Natural killer cell (primary cell): ENCODE measurements around the gene TBCEL. TPM values are rescaled to one million over a fixed set of nuclear protein-coding genes. Genes with fewer than 3 reads are reported as not detected.

Experiments used
- ATAC-seq, 3 donors: fragments of 150-1000 bp in 2 of 3; fragments of 200-7000 bp in 1 of 3; cut with Tn5 transposase; 1 replicate in 1 of 3; 2 replicates in 2 of 3; pipeline ENCODE4 v1.10.0; 2021; ENCODE audit warnings: mild to moderate bottlenecking in 2 of 3, moderate library complexity in 2 of 3
- DNase-seq, 2 donors: peaks; one replicate each; pipeline versions ENCODE4 v3.0.0 to v3.0.0-alpha.2; 2013 to 2021; ENCODE audit warnings: mixed read lengths in 1 of 2
- H3K27ac ChIP-seq: one replicate; pipeline ENCODE4 v1.5.1; 2013; ENCODE audit warnings: mild to moderate bottlenecking, low read length
- H3K27me3 ChIP-seq: one replicate; pipeline ENCODE4 v1.6.1; 2013; ENCODE audit warnings: low read length; ENCODE audit not compliant: control insufficient read depth, insufficient read depth
- H3K36me3 ChIP-seq: one replicate; pipeline ENCODE4 v1.6.1; 2013; ENCODE audit warnings: low read length; ENCODE audit not compliant: control insufficient read depth, insufficient read depth
- H3K4me1 ChIP-seq: one replicate; pipeline ENCODE4 v1.6.1; 2013; ENCODE audit warnings: low read length; ENCODE audit not compliant: control insufficient read depth, insufficient read depth
- H3K4me3 ChIP-seq: one replicate; pipeline ENCODE4 v1.5.1; 2013; ENCODE audit warnings: low read length
- H3K9me3 ChIP-seq: one replicate; pipeline ENCODE4 v1.6.1; 2013; ENCODE audit warnings: low read length; ENCODE audit not compliant: control insufficient read depth, insufficient read depth
- H3K27ac Mint-ChIP-seq, 2 donors: one replicate each; pipeline ENCODE4 v1.8.0; 2022; ENCODE audit warnings: mild to moderate bottlenecking in 2 of 2, mixed read lengths in 2 of 2, moderate library complexity in 1 of 2
- H3K27me3 Mint-ChIP-seq, 2 donors: one replicate each; pipeline ENCODE4 v1.8.0; 2022; ENCODE audit warnings: low read depth in 2 of 2, mixed read lengths in 2 of 2
- H3K36me3 Mint-ChIP-seq: one replicate; pipeline ENCODE4 v1.8.0; 2022; ENCODE audit warnings: mixed read lengths
- H3K4me1 Mint-ChIP-seq, 2 donors: one replicate each; pipeline ENCODE4 v1.8.0; 2022; ENCODE audit warnings: mixed read lengths in 2 of 2
- H3K4me3 Mint-ChIP-seq: one replicate; pipeline ENCODE4 v1.8.0; 2022; ENCODE audit warnings: mild to moderate bottlenecking, moderate library complexity, mixed read lengths
- H3K9me3 Mint-ChIP-seq, 2 donors: one replicate each; pipeline ENCODE4 v1.8.0; 2022; ENCODE audit warnings: mixed read lengths in 2 of 2
- WGBS: methylation state at CpG from one replicate; pipeline ENCODE4 v1.1.7; 2013; ENCODE audit warnings: missing lambda C conversion rate; ENCODE audit not compliant: insufficient coverage; 5-methylcytosine and 5-hydroxymethylcytosine counted together
- intact Hi-C: fragments of 100-400 bp; cut with micrococcal nuclease; formaldehyde crosslinking; loops from one replicate; pipeline ENCODE4 v1.14.2; 2022
- total RNA-seq, 4 donors: library from RNA; stranded (reverse); fragments of 120-200 nt in 1 of 4; gene quantifications; one replicate each; pipeline versions ENCODE4 v1.2.3 to v1.2.4, GENCODE V29; 2013 to 2022
- TF ChIP-seq, protein P1 (sequence below): fragments of 200-600 bp; IDR thresholded peaks from one replicate; pipeline ENCODE4 v1.8.0; 2022; ENCODE audit warnings: antibody characterized with exemption

The TBCEL gene
- total RNA-seq, 3 donors from 2014 or later (not counting 1 experiment from before 2014, with no cell fraction given), result 34.0 to 40.2 (median 37.9) TPM

DNA sequence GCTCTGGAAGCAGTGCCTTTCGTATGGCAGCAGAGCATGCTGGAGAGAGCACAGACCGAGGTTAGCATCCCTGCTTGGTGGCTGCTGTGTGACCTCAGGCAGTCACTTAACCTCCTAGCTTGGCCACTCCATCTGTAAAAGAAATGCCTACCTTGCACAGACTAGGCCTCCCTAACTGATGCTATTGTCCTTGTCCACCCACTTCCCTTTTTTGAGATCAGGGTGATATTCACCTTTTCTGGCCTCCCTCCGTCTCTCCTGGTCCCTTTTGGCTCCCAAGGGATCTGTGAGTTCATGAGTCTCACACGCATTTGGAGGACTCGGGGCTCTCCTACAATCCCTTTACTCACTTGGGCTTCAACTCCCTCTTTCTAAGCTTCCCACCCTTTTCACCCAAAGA is 114.4 kb downstream of the TBCEL start:
- Mint-ChIP-seq H3K4me3 (no peak overlapping the region), H3K4me1 (no peaks in the 10 kb centered on the region), H3K36me3 (no peaks in the 10 kb centered on the region), H3K27ac (no peak overlapping the region), H3K27me3 (peaks cover 0 to 5% of the 10 kb centered on the region in 2 donors), H3K9me3 (no peaks in the 10 kb centered on the region)
- DNase-seq (no peak), ATAC-seq (no peak)
- 88% methylated on average over 5 of the region's 5 CpGs for WGBS
- Histone ChIP-seq H3K4me3 (no peak overlapping the region), H3K27ac (no peak overlapping the region), H3K36me3 (no peaks in the 10 kb centered on the region), H3K4me1 (no peaks in the 10 kb centered on the region), H3K27me3 (no peaks in the 10 kb centered on the region), H3K9me3 (no peaks in the 10 kb centered on the region)
- TF ChIP-seq, protein P1, sequence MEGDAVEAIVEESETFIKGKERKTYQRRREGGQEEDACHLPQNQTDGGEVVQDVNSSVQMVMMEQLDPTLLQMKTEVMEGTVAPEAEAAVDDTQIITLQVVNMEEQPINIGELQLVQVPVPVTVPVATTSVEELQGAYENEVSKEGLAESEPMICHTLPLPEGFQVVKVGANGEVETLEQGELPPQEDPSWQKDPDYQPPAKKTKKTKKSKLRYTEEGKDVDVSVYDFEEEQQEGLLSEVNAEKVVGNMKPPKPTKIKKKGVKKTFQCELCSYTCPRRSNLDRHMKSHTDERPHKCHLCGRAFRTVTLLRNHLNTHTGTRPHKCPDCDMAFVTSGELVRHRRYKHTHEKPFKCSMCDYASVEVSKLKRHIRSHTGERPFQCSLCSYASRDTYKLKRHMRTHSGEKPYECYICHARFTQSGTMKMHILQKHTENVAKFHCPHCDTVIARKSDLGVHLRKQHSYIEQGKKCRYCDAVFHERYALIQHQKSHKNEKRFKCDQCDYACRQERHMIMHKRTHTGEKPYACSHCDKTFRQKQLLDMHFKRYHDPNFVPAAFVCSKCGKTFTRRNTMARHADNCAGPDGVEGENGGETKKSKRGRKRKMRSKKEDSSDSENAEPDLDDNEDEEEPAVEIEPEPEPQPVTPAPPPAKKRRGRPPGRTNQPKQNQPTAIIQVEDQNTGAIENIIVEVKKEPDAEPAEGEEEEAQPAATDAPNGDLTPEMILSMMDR, result no peak
- intact Hi-C loops, result no loop called here

DNA sequence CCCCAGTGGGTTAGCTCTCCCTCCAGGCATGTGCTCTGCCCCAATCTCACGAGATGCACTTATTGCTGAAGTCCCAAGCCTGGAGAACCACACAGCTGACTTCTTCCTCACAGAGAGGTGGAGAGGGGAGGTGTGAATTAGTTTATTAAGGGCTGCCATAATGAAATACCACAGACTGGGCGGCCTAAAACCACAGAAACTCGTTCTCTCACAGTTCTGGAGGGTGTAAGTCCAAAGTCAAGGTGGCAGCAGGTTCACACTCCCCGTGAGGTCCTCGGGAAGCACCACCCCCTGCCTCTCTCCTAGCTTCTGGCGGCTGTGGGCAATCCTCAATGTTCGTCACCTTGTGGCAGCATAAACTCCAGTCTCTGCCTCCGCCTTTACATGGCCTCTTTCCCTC is 116.5 kb downstream of the TBCEL start:
- 61% methylated on average over 7 of the region's 8 CpGs for WGBS
- Mint-ChIP-seq H3K4me3 (no peak overlapping the region), H3K27me3 (peaks cover 0 to 5% of the 10 kb centered on the region in 2 donors), H3K4me1 (no peaks in the 10 kb centered on the region), H3K36me3 (no peaks in the 10 kb centered on the region), H3K27ac (no peak overlapping the region), H3K9me3 (no peaks in the 10 kb centered on the region)
- no peak for DNase-seq
- H3K27me3 ChIP-seq, result no peaks in the 10 kb centered on the region
- H3K36me3 ChIP-seq, result no peaks in the 10 kb centered on the region
- H3K9me3 ChIP-seq, result no peaks in the 10 kb centered on the region
- no peak overlapping the region for H3K27ac ChIP-seq
- no peak for ATAC-seq
- TF ChIP-seq, protein P1, result no peak
- intact Hi-C loops, result no loop called here
- H3K4me3 ChIP-seq, result no peak overlapping the region
- no peaks in the 10 kb centered on the region for H3K4me1 ChIP-seq

Other genes starting within 250 kb of the TBCEL start
- gene TECTA, start 77.1 kb downstream of the TBCEL start, total RNA-seq, result under 1 TPM; 0.50 to 0.57 (median 0.56) TPM